CD14-positive monocyte (primary cell): ENCODE results near the gene CEACAM16. TPM values are rescaled to one million over a fixed set of nuclear protein-coding genes. Genes with fewer than 3 reads are reported as not detected.

Experiments
- DNase-seq, 3 donors: peaks; one replicate each; pipeline ENCODE4 v3.0.0-alpha.2; 2011 to 2022
- H2AFZ ChIP-seq: 2 replicates; pipeline ENCODE4 v1.6.0; 2012; ENCODE audit warnings: mild to moderate bottlenecking, low read depth, low read length, inconsistent platforms; ENCODE audit not compliant: insufficient read depth, poor library complexity, severe bottlenecking
- H3K27ac ChIP-seq, 2 donors: 1 replicate in 1 of 2; 2 replicates in 1 of 2; pipeline ENCODE4 v1.5.1; 2012 to 2013; ENCODE audit warnings: low read length in 2 of 2, control low read depth in 1 of 2, inconsistent platforms in 1 of 2, low read depth in 1 of 2, mild to moderate bottlenecking in 1 of 2
- H3K27me3 ChIP-seq, 2 donors: one replicate each; pipeline versions ENCODE4 v1.6.0 to v1.6.1; 2011 to 2013; ENCODE audit warnings: low read length in 2 of 2; ENCODE audit not compliant: control insufficient read depth in 2 of 2, insufficient read depth in 2 of 2
- H3K36me3 ChIP-seq, 2 donors: replicated peaks in 1 of 2; 1 replicate in 1 of 2; 2 replicates in 1 of 2; pipeline versions ENCODE4 v1.5.1 to v1.6.1; 2012 to 2013; ENCODE audit warnings: low read length in 2 of 2, control low read depth in 1 of 2, inconsistent platforms in 1 of 2, mild to moderate bottlenecking in 1 of 2; ENCODE audit not compliant: insufficient read depth in 2 of 2, control insufficient read depth in 1 of 2
- H3K4me1 ChIP-seq, 2 donors: 1 replicate in 1 of 2; 2 replicates in 1 of 2; pipeline versions ENCODE4 v1.5.1 to v1.6.1; 2012 to 2013; ENCODE audit warnings: low read length in 2 of 2, control low read depth in 1 of 2, inconsistent platforms in 1 of 2, mild to moderate bottlenecking in 1 of 2, moderate library complexity in 1 of 2; ENCODE audit not compliant: insufficient read depth in 2 of 2, control insufficient read depth in 1 of 2
- H3K4me2 ChIP-seq: replicated peaks from 2 replicates; pipeline ENCODE3; 2012; ENCODE audit warnings: low read length, moderate library complexity, mild to moderate bottlenecking; ENCODE audit not compliant: poor library complexity, severe bottlenecking; ENCODE audit errors: extremely low read depth
- H3K4me3 ChIP-seq, 3 experiments: fragments of 200-600 bp in 1 of 3; sonication (generic) in 1 of 3; replicated peaks in 1 of 3; 1 replicate in 2 of 3; 2 replicates in 1 of 3; pipeline ENCODE4 v1.5.1; 2011 to 2013; ENCODE audit warnings: low read length in 3 of 3, mild to moderate bottlenecking in 3 of 3, control low read depth in 2 of 3, low read depth in 2 of 3, inconsistent platforms in 1 of 3, moderate library complexity in 1 of 3
- H3K79me2 ChIP-seq: 2 replicates; pipeline ENCODE4 v1.6.0; 2012; ENCODE audit warnings: mild to moderate bottlenecking, control low read depth, inconsistent platforms, low read length, moderate library complexity; ENCODE audit not compliant: insufficient read depth
- H3K9ac ChIP-seq: 2 replicates; pipeline ENCODE4 v1.6.0; 2017; ENCODE audit warnings: low read length, mild to moderate bottlenecking; ENCODE audit not compliant: insufficient read depth, poor library complexity, severe bottlenecking
- H3K9me3 ChIP-seq, 2 donors: replicated peaks in 1 of 2; 1 replicate in 1 of 2; 2 replicates in 1 of 2; pipeline versions ENCODE4 v1.5.1 to v1.6.1; 2012 to 2013; ENCODE audit warnings: low read length in 2 of 2, control low read depth in 1 of 2; ENCODE audit not compliant: control insufficient read depth in 1 of 2, insufficient read depth in 1 of 2
- H4K20me1 ChIP-seq: 2 replicates; pipeline ENCODE4 v1.6.0; 2012; ENCODE audit warnings: mild to moderate bottlenecking, low read length, control low read depth, moderate library complexity; ENCODE audit not compliant: insufficient read depth
- H3K27ac Mint-ChIP-seq, 7 donors: one replicate each; pipeline ENCODE4 v1.8.0; 2020; ENCODE audit warnings: mild to moderate bottlenecking in 7 of 7, mixed read lengths in 7 of 7, moderate library complexity in 6 of 7, inconsistent platforms in 2 of 7
- H3K27me3 Mint-ChIP-seq, 3 donors: one replicate each; pipeline ENCODE4 v1.8.0; 2021 to 2022; ENCODE audit warnings: low read depth in 3 of 3, mild to moderate bottlenecking in 3 of 3, mixed read lengths in 3 of 3, moderate library complexity in 3 of 3, inconsistent platforms in 1 of 3
- H3K36me3 Mint-ChIP-seq, 2 donors: one replicate each; pipeline ENCODE4 v1.8.0; 2020; ENCODE audit warnings: mixed read lengths in 2 of 2, inconsistent platforms in 1 of 2, mild to moderate bottlenecking in 1 of 2
- H3K4me1 Mint-ChIP-seq: one replicate; pipeline ENCODE4 v1.8.0; 2020; ENCODE audit warnings: mild to moderate bottlenecking, mixed read lengths
- H3K4me3 Mint-ChIP-seq, 2 donors: one replicate each; pipeline ENCODE4 v1.8.0; 2020; ENCODE audit warnings: mild to moderate bottlenecking in 2 of 2, mixed read lengths in 2 of 2, moderate library complexity in 1 of 2
- H3K9me3 Mint-ChIP-seq, 7 donors: one replicate each; pipeline ENCODE4 v1.8.0; 2020 to 2022; ENCODE audit warnings: mixed read lengths in 7 of 7, mild to moderate bottlenecking in 6 of 7, moderate library complexity in 6 of 7, inconsistent platforms in 2 of 7
- WGBS: methylation state at CpG from one replicate; pipeline ENCODE4 v1.1.5; 2013; ENCODE audit warnings: missing lambda C conversion rate; ENCODE audit not compliant: insufficient coverage; 5-methylcytosine and 5-hydroxymethylcytosine counted together
- intact Hi-C, 2 donors: fragments of 100-400 bp; cut with micrococcal nuclease; formaldehyde crosslinking; loops; one replicate each; pipeline versions ENCODE4 v1.15.0 to v1.15.1; 2023
- polyA plus RNA-seq, 3 donors: library from polyadenylated mRNA; depleted of rRNA in 1 of 3; unstranded in 2 of 3; stranded (reverse) in 1 of 3; fragments of 300-500 nt in 2 of 3; fragments of >200 nt in 1 of 3; fragmentation: Illumina TruSeq in 2 of 3; gene quantifications; 1 replicate in 2 of 3; 2 replicates in 1 of 3; pipeline ENCODE4 v1.2.3, GENCODE V29; 2012 to 2021
- TF ChIP-seq, protein P1 (sequence below): fragments of 200-600 bp; IDR thresholded peaks from one replicate; pipeline ENCODE4 v1.8.0; 2022; ENCODE audit warnings: antibody characterized with exemption, mild to moderate bottlenecking

CEACAM16 gene
- polyA plus RNA-seq, 3 donors, result not detected

GRCh38 chr19:44731081-44731480, 32.1 kb downstream of the CEACAM16 start:
- Mint-ChIP-seq H3K4me3 (no peak overlapping the region), H3K27me3 (peaks cover 2 to 5% (median 3%) of the 10 kb centered on the region in 3 donors), H3K4me1 (peaks cover 45% of the 10 kb centered on the region), H3K36me3 (peaks cover 0 to 2% of the 10 kb centered on the region in 2 donors), H3K9me3 (peaks cover 0 to 5% (median 0%) of the 10 kb centered on the region in 7 donors), H3K27ac (no peak overlapping the region)
- WGBS, result no CpG with 5 or more reads among the region's 5 CpGs
- H3K36me3 ChIP-seq, result no peaks in the 10 kb centered on the region
- no peak overlapping the region for H2AFZ ChIP-seq
- H3K9me3 ChIP-seq, result no peaks in the 10 kb centered on the region
- H3K27me3 ChIP-seq, result no peaks in the 10 kb centered on the region
- H3K27ac ChIP-seq, result no peak overlapping the region
- intact Hi-C loops, result loop anchor here in 1 of 2 donors (5.0 kb wide), 1 partner anchor 39 kb away; no protein-coding TSS in a partner anchor
- no peak for DNase-seq
- no peaks in the 10 kb centered on the region for H4K20me1 ChIP-seq
- TF ChIP-seq, protein P1, sequence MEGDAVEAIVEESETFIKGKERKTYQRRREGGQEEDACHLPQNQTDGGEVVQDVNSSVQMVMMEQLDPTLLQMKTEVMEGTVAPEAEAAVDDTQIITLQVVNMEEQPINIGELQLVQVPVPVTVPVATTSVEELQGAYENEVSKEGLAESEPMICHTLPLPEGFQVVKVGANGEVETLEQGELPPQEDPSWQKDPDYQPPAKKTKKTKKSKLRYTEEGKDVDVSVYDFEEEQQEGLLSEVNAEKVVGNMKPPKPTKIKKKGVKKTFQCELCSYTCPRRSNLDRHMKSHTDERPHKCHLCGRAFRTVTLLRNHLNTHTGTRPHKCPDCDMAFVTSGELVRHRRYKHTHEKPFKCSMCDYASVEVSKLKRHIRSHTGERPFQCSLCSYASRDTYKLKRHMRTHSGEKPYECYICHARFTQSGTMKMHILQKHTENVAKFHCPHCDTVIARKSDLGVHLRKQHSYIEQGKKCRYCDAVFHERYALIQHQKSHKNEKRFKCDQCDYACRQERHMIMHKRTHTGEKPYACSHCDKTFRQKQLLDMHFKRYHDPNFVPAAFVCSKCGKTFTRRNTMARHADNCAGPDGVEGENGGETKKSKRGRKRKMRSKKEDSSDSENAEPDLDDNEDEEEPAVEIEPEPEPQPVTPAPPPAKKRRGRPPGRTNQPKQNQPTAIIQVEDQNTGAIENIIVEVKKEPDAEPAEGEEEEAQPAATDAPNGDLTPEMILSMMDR, result no peak
- peaks cover 26 to 44% of the 10 kb centered on the region in 2 donors for H3K4me1 ChIP-seq
- no peak overlapping the region for H3K9ac ChIP-seq
- H3K4me2 ChIP-seq, result no peak overlapping the region
- no peaks in the 10 kb centered on the region for H3K79me2 ChIP-seq
- no peak overlapping the region for H3K4me3 ChIP-seq

DNA sequence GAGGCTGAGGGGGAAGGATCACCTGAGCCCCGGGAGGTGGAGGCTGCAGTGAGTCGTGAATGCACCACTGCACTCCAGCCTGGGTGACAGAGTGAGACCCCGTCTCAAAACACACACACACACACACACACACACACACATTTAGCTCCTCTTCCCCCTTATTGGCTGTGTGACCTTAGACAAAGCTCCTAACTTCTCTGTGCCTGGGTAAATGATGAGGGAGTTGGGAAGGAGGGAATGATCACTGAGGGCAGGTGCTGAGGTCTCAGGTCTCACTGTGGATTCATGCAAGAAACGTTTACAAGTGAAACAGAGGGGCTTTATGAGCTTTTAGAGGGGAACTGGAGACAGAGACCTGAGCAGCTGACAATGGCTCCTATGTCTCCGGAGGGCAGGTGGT, 32.7 kb downstream of the CEACAM16 start:
- Histone ChIP-seq H3K9me3 (no peaks in the 10 kb centered on the region), H3K4me1 (peaks cover 31 to 49% of the 10 kb centered on the region in 2 donors), H4K20me1 (no peaks in the 10 kb centered on the region), H3K79me2 (no peaks in the 10 kb centered on the region), H3K4me3 (no peak overlapping the region), H2AFZ (no peak overlapping the region), H3K27me3 (no peaks in the 10 kb centered on the region), H3K27ac (no peak overlapping the region), H3K4me2 (no peak overlapping the region), H3K9ac (no peak overlapping the region), H3K36me3 (no peaks in the 10 kb centered on the region)
- WGBS, result 85% methylated on average over 2 of the region's 5 CpGs
- TF ChIP-seq, protein P1, result no peak
- Mint-ChIP-seq H3K36me3 (peaks cover 0 to 2% of the 10 kb centered on the region in 2 donors), H3K27me3 (peaks cover 2 to 5% (median 2%) of the 10 kb centered on the region in 3 donors), H3K4me1 (peaks cover 46% of the 10 kb centered on the region), H3K4me3 (no peak overlapping the region), H3K27ac (peak overlapping the region in 2 of 7 donors; percentile 5 to 68), H3K9me3 (peaks cover 0 to 5% (median 0%) of the 10 kb centered on the region in 7 donors)
- no peak for DNase-seq
- intact Hi-C loops, result loop anchor here in 1 of 2 donors (5.0 kb wide), 1 partner anchor 39 kb away; no protein-coding TSS in a partner anchor
